HG03039 (cell line): Measurements from ENCODE around the gene ERAP2.
A peak's percentile ranks its signal among the peaks of the same experiment; 100 is the strongest.
"Not testable (repeated sequence)": the region's sequence is repeated elsewhere in the genome, so short reads cannot be mapped to it uniquely, and the experiment has no call there.

Source experiments
- ATAC-seq: cut with Tn5 transposase; IDR thresholded peaks from one replicate; pipeline ENCODE4 v1.9.1; 2021; ENCODE audit warnings: mild to moderate bottlenecking, moderate library complexity; ENCODE audit not compliant: unreplicated experiment

The ERAP2 gene

DNA sequence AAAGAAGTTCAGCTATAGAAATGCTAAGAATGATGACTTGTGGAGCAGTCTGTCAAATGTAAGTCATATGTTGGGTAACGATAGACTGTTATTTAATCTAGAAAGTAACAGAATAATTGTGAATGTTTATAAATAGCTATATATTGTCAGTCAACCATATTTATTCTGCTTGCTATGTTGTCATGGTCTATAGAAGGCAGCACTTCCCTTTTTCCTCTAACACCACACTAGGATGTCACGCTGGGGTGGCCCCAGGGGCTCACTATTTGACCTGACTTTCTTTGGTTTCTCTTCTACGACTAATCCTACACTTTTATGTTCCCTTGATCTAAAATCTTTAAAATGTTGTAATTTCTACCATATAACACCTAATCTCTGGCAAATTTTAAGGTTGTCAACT, 20.5 kb downstream of the ERAP2 start:
- ATAC-seq: peak; percentile 92

DNA sequence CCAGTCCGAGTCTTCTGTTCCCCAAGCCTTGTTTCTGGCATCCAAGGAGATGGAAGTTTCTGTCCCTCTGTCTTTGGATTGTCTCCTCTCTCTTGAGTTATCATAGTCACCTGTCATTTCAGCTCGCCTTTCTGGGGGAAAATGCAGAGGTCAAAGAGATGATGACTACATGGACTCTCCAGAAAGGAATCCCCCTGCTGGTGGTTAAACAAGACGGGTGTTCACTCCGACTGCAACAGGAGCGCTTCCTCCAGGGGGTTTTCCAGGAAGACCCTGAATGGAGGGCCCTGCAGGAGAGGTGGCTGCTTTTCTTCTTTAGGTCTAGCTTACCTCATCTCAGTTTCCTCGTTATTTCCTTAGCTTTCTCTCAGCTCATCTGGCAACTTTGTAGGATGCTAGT, 25.1 kb downstream of the ERAP2 start:
- no peak for ATAC-seq

DNA sequence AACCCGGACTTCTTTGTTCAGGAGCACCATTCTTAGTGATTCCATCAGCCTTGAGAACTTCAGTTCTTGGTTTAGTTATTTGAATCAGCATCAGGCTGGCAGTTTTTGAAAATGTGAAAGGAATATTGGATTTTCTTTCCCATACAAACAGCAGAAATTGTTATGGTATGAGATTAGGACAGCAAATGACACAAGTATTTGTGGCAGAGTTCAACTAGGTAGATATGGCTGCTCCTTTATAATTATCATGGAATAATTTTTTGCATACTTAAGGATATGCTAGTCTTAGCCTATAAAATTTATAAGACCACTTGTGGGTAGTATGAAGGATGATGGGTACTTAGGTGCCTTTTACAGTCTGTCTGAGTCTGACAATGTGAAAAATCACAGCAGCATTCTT, 25.5 kb downstream of the ERAP2 start:
- no peak for ATAC-seq

DNA sequence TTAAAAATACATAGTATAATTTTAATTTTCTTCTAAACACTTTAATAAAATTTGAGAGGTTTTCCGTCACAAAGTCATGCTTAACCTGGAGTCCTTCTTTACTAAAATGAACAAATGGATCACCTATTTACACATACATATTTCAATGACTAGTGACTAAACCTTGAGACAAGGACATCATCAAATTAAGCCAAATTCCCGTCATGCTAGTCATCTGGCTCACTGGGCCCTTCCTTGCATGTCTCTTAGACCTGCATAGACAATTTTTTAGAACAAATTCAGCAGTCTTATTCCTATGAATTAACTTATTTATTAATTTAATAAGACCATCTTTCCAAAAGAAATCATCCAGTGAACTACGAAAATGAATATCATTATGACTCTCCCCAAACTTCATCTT, 26.6 kb downstream of the ERAP2 start:
- ATAC-seq: no peak

DNA sequence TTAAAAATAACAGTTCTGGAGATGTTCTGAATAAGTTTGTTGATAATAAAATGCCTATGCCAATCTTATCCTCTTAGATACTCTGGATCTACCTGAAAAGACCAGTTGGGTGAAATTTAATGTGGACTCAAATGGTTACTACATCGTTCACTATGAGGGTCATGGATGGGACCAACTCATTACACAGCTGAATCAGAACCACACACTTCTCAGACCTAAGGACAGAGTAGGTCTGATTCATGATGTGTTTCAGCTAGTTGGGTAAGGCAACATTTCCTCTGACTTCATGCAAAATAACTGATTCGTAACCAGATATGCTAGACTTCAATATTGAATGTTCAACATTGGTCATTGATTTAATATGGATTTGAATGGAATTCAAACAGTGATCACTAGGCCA, 27.0 kb downstream of the ERAP2 start:
- ATAC-seq: no peak

DNA sequence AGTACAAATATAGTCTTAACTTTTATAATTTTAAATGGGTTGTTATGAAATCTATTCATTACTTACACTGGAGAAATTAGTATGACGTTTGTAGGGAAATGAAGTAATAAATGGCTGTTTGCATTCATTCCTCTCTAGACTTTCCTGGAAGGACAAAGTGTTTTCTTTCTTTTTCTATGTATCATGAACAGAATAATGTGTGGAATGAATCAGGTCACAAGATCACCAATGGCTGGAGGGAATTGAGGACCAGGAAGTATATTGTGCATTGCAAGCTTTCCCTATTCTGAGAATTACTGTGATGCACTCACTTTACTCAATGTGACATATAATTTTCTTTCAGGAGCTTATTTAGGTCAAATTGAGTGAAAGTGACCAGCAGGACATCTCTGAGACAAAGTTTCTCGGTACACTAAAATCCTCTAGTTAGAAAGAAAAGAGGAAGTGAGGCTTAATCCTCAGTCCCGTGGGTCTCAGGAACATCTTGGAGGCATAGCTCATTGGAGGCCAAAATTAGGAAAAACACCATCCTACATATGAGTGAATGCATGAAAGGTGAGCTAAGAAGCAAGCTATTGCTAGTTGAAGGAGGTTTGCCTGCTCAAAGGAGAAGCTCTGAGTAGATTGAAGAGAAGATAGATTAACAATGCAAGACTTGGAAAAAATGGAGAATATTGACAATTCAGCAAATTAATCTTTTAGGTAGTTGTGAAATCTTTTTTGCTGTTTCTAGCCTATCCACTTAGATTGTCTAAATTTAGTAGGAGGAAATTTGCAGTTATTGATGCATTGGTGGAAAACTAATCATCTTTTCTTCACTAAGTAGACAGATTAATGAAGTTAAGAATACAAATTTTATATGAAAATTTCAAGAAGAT, 28.0 kb downstream of the ERAP2 start:
- no peak for ATAC-seq

DNA sequence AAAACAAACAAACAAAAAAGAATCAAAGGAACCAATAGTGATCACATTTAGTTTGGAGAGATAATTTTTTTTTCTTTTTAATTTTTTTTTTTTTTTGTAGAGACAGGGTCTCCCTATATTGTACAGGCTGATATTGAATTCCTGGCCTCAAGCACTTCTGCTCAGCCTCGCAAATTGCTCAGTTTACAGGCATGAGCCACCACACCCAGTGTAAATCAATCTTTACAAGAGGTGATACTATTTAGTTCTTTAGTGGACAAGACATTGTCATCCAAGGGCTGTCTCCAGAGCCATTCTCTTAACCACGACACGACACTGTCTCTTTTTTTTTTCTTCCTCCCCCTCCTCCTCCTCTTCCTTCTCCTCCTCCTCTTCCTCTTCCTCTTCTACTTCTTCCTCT, 29.6 kb downstream of the ERAP2 start:
- ATAC-seq: no peak

DNA sequence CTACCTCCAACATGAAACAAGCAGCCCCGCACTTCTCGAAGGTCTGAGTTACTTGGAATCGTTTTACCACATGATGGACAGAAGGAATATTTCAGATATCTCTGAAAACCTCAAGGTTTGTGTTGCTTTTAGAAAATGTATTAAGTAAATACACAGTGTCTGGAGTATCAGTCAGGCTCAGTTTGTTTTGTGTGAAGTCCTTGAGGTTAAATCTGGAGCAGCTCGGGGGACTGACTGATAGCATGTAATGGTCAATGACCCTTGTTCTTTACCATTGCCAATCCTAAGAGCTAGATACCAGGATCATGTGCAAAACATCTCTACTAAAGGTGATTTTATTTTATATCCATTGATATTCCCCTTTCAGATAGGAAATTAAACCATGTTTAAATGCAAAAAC, 32.7 kb downstream of the ERAP2 start:
- ATAC-seq: no peak

DNA sequence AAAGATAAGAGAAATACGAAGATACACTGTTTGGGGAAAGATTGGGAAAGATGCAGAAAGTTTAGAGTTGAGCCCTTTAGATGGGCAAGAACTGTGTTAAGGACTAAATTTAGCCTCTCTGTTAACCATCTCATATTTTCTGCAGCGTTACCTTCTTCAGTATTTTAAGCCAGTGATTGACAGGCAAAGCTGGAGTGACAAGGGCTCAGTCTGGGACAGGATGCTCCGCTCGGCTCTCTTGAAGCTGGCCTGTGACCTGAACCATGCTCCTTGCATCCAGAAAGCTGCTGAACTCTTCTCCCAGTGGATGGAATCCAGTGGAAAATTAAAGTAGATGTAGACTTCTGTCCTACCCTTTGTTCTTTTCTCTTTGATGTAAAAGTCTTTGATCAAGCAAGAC, 33.1 kb downstream of the ERAP2 start:
- no peak for ATAC-seq

DNA sequence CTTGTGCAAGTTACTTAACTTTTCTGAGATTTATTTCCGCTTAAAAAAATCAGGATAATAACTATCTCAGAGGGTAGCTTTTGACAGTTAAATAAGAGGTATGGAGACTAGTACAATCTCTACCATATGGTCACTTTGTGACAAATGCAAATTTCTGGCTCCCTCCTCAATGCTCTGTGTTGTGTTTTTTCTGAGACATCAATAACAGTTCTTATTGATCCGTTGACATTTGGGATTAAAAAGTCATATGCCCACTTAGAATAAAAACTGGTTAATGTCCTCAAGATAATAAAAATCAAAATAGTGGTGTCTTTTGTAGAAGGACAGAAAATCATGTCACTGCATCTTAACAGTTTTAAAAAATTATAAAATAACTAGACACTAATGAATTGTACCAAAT, 34.8 kb downstream of the ERAP2 start:
- no peak for ATAC-seq

DNA sequence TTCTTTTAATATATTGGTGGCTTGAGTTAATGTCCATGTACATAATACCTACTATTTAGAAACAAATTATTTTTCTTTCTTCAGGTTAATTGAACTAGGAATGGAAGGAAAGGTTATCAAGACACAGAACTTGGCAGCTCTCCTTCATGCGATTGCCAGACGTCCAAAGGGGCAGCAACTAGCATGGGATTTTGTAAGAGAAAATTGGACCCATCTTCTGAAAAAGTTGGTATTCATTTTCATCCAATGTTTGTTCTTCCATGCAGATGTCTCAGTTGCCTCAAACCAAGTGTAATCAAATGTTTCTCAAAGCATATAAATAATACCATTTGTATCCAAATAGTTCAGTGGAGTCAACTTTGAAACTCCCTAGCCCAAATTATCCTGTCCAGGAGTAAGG, 36.9 kb downstream of the ERAP2 start:
- ATAC-seq: no peak

DNA sequence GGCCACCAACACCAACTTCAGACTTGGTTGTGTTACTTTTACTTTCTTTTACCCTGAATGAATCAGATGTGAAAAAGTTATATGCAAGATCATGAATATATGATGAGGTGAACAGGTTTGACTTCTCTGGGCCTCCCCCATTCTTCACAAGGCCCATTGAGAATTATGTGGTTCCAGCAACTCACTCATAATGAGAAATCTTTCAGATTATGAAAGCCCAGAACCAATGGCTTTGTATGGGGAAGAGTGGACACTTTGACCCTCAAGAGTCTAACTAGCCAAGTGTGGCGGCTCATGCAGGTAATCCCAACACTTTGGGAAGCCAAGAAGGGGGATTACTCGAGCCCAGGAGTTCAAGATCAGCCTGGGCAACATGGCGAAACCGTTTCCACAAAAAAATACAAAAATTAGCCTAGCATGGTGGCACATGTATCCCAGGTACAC, 43.5 kb downstream of the ERAP2 start:
- ATAC-seq: peak; percentile 70

DNA sequence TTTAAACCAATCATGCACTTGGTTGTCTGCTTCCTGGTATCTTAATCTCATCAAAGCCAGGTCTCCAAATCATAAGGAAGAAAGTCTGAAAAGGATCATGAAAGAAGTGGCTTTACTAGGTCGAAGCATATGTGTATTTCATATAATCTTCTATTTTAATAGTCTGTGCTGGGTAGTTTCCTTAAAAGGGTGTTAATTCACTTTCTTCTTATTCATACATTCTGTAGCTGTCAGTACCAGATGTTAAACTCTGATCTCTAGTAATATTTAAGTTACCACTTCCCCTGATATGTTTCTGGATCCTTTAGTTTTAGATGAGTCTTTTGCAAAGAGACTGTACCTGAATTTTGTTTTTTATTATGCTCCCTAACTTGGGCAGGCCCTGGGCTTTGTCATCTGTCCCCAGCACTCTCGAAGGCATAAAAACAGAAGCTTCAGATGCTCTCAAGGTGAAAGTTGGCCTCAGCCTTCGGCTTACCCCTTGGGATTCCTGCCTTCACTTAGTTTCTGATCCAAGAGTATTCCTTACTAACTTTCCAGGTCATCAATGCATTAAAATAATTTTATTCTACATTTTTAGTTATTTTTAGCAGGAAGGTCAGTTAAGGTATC, 44.5 kb downstream of the ERAP2 start:
- no peak for ATAC-seq

DNA sequence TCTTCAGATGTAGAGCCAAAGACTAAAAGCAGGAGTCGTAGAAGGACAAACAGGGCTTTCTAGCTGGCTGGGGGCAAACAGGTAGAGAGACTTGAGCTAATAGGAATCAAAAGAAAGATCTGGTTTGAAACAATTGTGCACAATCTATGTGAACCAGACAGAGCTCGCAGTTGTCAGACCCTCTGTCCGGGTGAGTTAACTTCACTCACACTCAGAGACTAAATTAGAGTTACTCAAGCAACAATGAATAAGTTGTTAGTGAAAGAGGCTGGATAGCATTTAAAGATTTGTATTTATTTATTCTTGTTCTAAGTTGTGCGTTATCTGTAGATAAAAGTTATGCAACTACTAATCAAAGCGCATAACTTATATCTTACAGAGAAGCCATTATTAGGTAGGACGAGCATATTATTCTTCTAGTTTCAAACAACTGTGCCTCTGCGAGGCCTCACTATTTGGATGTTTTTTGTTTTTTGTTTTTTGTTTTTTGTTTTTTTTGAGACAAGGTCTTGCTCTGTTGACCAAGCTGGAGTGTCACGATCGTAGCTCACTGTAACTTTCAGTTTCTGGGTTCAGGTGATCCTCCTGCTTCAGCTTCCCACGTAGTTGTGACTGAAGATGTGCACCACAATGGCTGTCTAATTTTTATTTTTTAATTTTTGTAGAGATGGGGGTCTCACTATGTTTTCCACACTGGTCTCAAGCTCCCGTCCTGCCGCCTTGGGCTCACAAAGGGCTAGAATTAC, 46.4 kb downstream of the ERAP2 start:
- no peak for ATAC-seq

DNA sequence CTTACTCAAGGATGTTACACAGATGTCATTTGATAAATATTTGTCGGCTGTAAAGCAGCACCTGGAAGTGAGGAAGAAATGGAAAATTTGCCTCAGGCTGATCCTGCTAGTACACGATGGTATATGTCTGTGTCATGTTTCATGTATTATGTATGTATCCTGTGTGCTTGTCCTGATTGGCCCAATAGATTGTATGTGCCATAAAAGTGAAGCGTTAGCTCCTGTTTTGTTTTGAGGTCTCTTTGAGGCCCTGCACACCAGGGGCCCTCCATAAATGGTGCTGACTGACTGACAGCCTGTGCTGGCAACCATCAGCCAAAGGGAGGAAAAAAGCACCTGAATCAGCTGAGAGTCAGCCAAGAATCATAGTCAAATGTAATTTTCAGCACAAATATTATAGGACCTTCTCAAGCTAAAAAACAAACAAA, 47.7 kb downstream of the ERAP2 start:
- ATAC-seq: no peak

DNA sequence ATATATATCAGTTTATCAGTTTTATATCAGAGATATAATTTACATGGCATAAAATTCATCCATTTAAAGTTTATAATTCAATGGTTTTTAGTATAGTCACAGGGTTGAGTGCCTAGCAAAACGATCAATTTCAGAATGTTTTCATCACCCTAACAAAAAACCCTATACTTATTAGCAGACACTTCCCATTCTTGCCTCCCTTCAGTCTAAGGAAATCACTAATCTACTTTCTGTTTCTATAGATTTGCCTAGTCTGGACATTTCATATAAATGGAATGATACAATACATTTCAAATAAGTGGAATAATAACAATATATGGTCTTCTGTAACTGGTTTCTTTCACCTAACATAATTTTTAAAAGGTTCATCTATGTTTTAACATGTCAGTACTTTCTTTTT, 50.0 kb downstream of the ERAP2 start:
- ATAC-seq: no peak

DNA sequence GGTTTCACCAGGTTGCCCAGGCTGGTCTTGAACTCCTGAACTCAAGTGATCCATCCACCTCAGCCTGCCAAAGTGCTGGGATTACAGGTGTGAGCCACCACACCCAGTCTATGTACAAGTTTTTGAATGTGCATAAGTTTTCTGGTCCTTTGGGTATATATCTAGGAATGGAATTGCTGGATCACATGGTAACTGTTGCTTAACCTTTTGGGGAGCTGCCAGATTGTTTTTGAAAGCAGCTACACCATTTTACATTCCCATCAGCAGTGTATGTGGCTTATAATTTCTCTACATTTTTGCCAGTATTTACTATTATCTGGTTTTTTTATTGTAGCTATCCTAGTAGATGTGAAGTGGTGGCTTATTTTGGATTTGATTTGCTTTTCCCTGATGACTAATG, 50.7 kb downstream of the ERAP2 start:
- ATAC-seq: no peak

DNA sequence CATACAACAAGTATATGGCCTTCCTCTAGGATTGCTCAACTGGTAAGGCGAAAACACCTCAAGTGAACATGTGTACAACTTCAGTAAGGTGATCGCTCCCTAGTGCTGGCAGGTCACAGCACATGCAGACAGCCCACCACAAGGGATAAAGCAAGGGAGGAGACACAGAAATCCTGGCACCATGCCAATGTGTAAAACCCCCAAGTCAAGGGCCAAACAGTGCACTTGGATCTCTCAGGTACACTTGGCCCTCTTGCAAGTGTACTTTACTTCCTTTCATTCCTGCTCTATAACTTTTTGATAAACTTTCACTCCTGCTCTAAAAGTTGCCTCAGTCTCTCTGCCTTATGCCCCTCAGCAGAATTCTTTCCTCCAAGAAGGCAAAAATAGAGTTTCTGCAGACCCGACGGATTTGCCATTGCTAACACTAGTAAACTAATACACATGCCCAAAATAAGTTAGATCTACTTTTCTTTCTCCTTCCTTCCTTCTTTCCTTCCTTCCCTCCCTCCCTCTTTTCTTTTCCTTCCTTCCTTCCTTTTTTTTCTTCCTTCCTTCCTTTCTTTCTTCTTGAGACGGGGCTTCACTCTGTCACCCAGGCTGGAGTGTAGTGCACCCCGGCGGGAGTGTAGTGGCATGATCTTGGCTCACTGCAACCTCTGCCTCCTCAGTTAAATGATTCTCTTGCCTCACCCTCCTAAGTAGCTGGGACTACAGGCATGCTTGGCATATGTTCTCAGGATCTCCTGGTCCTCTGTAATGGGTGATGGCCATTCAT, 52.8 kb downstream of the ERAP2 start:
- ATAC-seq: no peak

DNA sequence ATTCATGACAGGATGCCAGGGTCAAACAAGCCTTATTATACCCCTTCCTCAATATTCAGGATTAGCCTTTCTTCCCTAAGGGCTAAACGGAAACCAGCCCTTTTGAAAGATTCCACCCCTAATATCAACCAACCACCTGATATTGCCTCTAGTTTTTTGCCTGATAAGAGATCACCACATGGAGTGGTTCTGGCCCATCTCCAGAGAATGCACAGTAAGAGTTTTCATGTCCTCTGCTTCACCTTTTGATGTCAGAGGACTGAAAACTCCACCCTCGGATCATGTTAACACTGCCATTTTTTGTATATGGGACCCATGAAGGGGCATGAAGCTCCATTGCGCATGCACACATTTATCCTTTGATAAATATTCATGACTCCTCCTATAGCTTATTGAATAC, 53.8 kb downstream of the ERAP2 start:
- no peak for ATAC-seq

DNA sequence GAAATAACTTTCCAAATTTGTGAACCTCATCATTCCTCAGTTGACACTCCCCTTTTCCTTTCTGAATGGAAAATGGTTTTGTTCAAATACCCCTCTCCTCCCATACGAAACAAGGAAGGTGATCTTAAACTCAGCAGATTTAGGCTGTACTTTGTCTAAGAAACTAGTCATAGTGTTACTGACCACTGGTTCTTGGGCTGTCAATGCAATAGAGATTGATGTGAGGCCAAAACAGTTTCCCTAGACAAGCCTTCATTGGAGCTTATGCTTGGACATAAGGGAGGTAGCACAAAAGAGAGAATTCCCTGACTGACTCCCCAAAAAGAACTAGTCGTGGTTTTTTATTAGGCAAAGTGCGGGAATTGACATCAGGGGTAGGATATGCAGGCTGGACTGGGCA, 54.3 kb downstream of the ERAP2 start:
- no peak for ATAC-seq

DNA sequence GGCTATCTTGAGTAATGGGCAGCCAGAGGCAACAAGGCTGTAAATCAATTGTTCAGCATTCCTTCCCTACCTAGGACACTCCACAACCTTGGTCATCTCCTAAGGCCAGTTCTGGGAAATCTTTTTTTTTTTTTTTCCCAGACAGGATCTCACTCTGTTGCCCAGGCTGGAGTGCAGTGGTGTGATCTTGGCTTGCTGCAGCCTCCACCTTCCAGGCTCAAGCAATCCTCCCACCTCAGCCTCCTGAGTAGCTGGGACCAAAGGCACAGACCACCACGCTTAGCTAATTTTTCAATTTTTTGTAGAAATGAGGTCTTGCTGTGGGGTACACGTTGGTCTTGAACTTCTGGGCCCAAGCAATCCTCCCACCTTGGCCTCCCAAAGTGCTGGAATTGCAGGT, 54.7 kb downstream of the ERAP2 start:
- not testable (repeated sequence) for ATAC-seq
